Common myeloid progenitor, CD34-positive (primary cell): ENCODE data around the gene GCSAM.

Experiments used
- CTCF ChIA-PET: fragments of 350-600 bp; sonication (Branson Sonifier 250); formaldehyde crosslinking; loops from one replicate; lab custom pipeline; 2021; ENCODE audit warnings: antibody characterized with exemption; lab: Charles Lee
- POLR2A ChIA-PET: fragments of 350-600 bp; sonication (Branson Sonifier 250); formaldehyde crosslinking; loops from one replicate; lab custom pipeline; 2021; ENCODE audit warnings: antibody characterized with exemption; lab: Charles Lee
- DNase-seq, 3 donors: peaks; one replicate each; pipeline versions ENCODE4 v3.0.0 to v3.0.0-alpha.2; 2013
- H3K27ac ChIP-seq, 2 experiments: 1 replicate in 1 of 2; 2 replicates in 1 of 2; pipeline ENCODE4 v1.7.0; 2013; ENCODE audit warnings: inconsistent platforms in 2 of 2, low read length in 2 of 2, mild to moderate bottlenecking in 2 of 2, low read depth in 1 of 2, moderate library complexity in 1 of 2; ENCODE audit not compliant: severe bottlenecking in 2 of 2, insufficient read depth in 1 of 2, poor library complexity in 1 of 2
- H3K27me3 ChIP-seq, 5 experiments: replicated peaks in 2 of 5; 1 replicate in 3 of 5; 2 replicates in 2 of 5; pipeline versions ENCODE4 v1.6.1 to v1.7.0; 2013; ENCODE audit warnings: low read length in 4 of 5, mild to moderate bottlenecking in 2 of 5, moderate library complexity in 2 of 5, inconsistent platforms in 1 of 5; ENCODE audit not compliant: insufficient read depth in 5 of 5, control insufficient read depth in 4 of 5
- H3K36me3 ChIP-seq, 4 experiments: 1 replicate in 2 of 4; 2 replicates in 2 of 4; pipeline versions ENCODE4 v1.6.1 to v1.7.0; 2013; ENCODE audit warnings: low read length in 3 of 4, control low read depth in 1 of 4, mild to moderate bottlenecking in 1 of 4; ENCODE audit not compliant: control insufficient read depth in 4 of 4, insufficient read depth in 4 of 4
- H3K4me1 ChIP-seq, 4 experiments: 1 replicate in 3 of 4; 2 replicates in 1 of 4; pipeline versions ENCODE4 v1.6.1 to v1.7.1; 2013; ENCODE audit warnings: low read length in 3 of 4, mild to moderate bottlenecking in 3 of 4, control low read depth in 1 of 4, inconsistent platforms in 1 of 4, moderate library complexity in 1 of 4; ENCODE audit not compliant: control insufficient read depth in 4 of 4, insufficient read depth in 4 of 4; ENCODE audit errors: control extremely low read depth in 1 of 4
- H3K4me3 ChIP-seq, 7 experiments: 1 replicate in 4 of 7; 2 replicates in 3 of 7; pipeline versions ENCODE4 v1.5.1 to v1.7.0; 2013; ENCODE audit warnings: mild to moderate bottlenecking in 7 of 7, low read length in 6 of 7, moderate library complexity in 6 of 7, inconsistent platforms in 2 of 7, low read depth in 2 of 7, control low read depth in 1 of 7; ENCODE audit not compliant: insufficient read depth in 4 of 7, control insufficient read depth in 1 of 7; ENCODE audit errors: extremely low read depth in 1 of 7
- H3K9me3 ChIP-seq, 5 experiments: 1 replicate in 4 of 5; 2 replicates in 1 of 5; pipeline versions ENCODE4 v1.6.1 to v1.7.1; 2013; ENCODE audit warnings: low read length in 4 of 5, mild to moderate bottlenecking in 2 of 5, inconsistent platforms in 1 of 5, low read depth in 1 of 5, moderate library complexity in 1 of 5; ENCODE audit not compliant: control insufficient read depth in 4 of 5, insufficient read depth in 2 of 5; ENCODE audit errors: control extremely low read depth in 1 of 5
- WGBS: methylation state at CpG from one replicate; pipeline ENCODE4 v1.1.5; 2013; ENCODE audit not compliant: insufficient coverage; 5-methylcytosine and 5-hydroxymethylcytosine counted together

The GCSAM gene

DNA sequence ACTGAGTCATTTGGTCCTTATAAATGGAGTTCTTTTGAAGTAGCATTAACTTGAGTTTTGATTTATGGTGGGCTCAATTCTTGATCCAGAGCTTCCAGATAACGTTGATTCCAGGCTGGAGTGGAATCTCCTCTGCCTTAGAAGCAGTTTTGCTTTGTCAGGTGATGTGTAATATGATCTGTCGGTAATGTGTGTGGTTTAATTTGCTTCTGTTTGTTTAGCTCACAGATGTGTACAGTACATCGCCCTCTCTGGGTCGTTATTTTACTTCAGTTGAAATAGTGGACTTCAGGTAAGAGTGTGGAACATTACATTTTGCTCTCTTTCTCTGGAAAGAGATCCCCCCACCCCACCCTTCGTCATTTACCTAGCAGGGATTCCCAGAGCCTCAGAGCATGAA, 23.7 kb downstream of the GCSAM start:
- H3K4me1 ChIP-seq = peaks cover 0 to 2% (median 0%) of the 10 kb centered on the region in 4 experiments
- no peak overlapping the region for H3K4me3 ChIP-seq
- no peak overlapping the region for H3K27ac ChIP-seq
- ChIA-PET CTCF (interaction anchor here (0.8 to 3.6 kb wide), 5 partner anchors 19 to 422 kb away, joined by 3 to 26 read pairs (median 7); no protein-coding TSS in a partner anchor), POLR2A (no interaction called here)
- no peaks in the 10 kb centered on the region for H3K36me3 ChIP-seq
- no peaks in the 10 kb centered on the region for H3K9me3 ChIP-seq
- no peak for DNase-seq
- 86% methylated on average over 1 of the region's 5 CpGs for WGBS
- no peaks in the 10 kb centered on the region for H3K27me3 ChIP-seq

- ChIA-PET CTCF (interaction anchor here (1.2 to 1.6 kb wide), 2 partner anchors 10 to 12 kb away, joined by 4 to 5 read pairs; no protein-coding TSS in a partner anchor), POLR2A (no interaction called here)
- H3K36me3 ChIP-seq = no peaks in the 10 kb centered on the region
Observed at GRCh38 chr3:112104774-112105173, 28.3 kb downstream of the GCSAM start.

DNA sequence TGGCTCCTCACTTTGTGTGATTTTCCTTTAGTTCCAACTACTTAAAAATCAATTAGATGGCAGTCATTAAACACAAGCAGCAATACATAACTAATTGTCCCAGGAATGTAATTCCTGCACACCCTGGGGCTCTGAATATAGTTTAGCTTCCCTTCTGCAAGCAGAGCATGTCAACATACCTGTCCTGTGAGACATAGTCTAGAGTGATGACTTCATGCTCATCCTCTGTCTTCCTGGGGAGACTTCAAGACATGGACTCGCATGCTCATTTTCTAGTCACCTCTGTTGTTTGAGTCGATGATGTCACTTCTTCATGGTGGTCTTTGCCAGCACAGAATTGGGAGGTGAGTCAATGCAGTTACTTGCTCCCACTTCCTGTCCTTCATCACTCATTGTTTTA, 31.1 kb downstream of the GCSAM start:
- peaks cover 0 to 8% (median 0%) of the 10 kb centered on the region in 5 experiments for H3K27me3 ChIP-seq
- no peaks in the 10 kb centered on the region for H3K9me3 ChIP-seq
- peaks cover 0 to 6% (median 0%) of the 10 kb centered on the region in 4 experiments for H3K4me1 ChIP-seq
- no peak overlapping the region for H3K27ac ChIP-seq
- no peaks in the 10 kb centered on the region for H3K36me3 ChIP-seq
- ChIA-PET CTCF (interaction anchor here (1.2 kb wide), 1 partner anchor 10 kb away, joined by 4 read pairs; no protein-coding TSS in a partner anchor), POLR2A (interaction anchor here (0.6 kb wide), 1 partner anchor 220 kb away, joined by 3 read pairs; no protein-coding TSS in a partner anchor)
- no peak overlapping the region for H3K4me3 ChIP-seq
- DNase-seq = no peak
- 100% methylated on average over 2 of the region's 2 CpGs for WGBS

More at GRCh38 chr3:112104774-112105173, 28.3 kb downstream of the GCSAM start:
- no CpG with 5 or more reads among the region's 2 CpGs for WGBS
- no peaks in the 10 kb centered on the region for H3K4me1 ChIP-seq
- H3K27ac ChIP-seq = no peak overlapping the region
- peak in 1 of 3 donors; percentile 21 for DNase-seq
- no peak overlapping the region for H3K4me3 ChIP-seq
- H3K9me3 ChIP-seq = no peaks in the 10 kb centered on the region
- H3K27me3 ChIP-seq = no peaks in the 10 kb centered on the region

- peak; percentile 86 to 94 (median 93) for DNase-seq
- POLR2A ChIA-PET = no interaction called here
- Histone ChIP-seq H3K9me3 (no peaks in the 10 kb centered on the region), H3K4me1 (peaks cover 0 to 12% (median 6%) of the 10 kb centered on the region in 4 experiments), H3K27ac (no peak overlapping the region), H3K36me3 (no peaks in the 10 kb centered on the region), H3K4me3 (peak overlapping the region in 1 of 7 experiments; percentile 13), H3K27me3 (peaks cover 0 to 9% (median 0%) of the 10 kb centered on the region in 5 experiments)
- 91% methylated on average over 1 of the region's 4 CpGs for WGBS
- CTCF ChIA-PET = interaction anchor here (0.9 kb wide), 1 partner anchor 9 kb away, joined by 3 read pairs; no protein-coding TSS in a partner anchor
Observed at GRCh38 chr3:112097378-112097777, 35.7 kb downstream of the GCSAM start.

DNA sequence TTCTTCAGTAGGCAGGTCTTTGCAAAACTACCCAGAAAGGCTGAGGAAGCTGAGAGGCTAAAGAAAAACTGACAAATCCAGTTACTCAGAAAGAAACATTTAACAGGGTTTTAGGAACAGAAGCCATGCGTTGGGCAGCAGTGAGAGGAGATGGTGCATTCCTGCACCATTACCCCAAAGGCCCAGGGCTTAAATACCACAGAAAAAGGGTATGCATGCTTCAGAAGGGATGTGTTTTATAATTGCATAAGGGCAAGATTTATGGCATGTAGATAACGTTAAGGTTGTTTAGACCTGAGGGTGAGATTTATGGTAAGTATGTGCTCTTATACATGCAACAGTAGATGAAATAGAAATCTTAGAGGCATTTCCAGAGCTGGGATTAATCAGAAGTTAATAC, 36.9 kb downstream of the GCSAM start:
- CTCF ChIA-PET = no interaction called here

GRCh38 chr3:112095731-112096130, 37.3 kb downstream of the GCSAM start:
- 100% methylated on average over 1 of the region's 2 CpGs for WGBS
- CTCF ChIA-PET = no interaction called here

More for the DNA sequence above, 36.9 kb downstream of the GCSAM start:
- Histone ChIP-seq H3K4me3 (no peak overlapping the region), H3K9me3 (no peaks in the 10 kb centered on the region), H3K36me3 (no peaks in the 10 kb centered on the region), H3K27ac (no peak overlapping the region), H3K4me1 (peaks cover 0 to 15% (median 7%) of the 10 kb centered on the region in 4 experiments), H3K27me3 (peaks cover 0 to 9% (median 0%) of the 10 kb centered on the region in 5 experiments)
- no peak for DNase-seq
- POLR2A ChIA-PET = no interaction called here
- 85% methylated on average over 2 of the region's 2 CpGs for WGBS

GRCh38 chr3:112093180-112093522, 39.9 kb downstream of the GCSAM start:
- DNase-seq = no peak

More at GRCh38 chr3:112095731-112096130, 37.3 kb downstream of the GCSAM start:
- no peak overlapping the region for H3K27ac ChIP-seq
- peaks cover 0 to 11% (median 0%) of the 10 kb centered on the region in 5 experiments for H3K27me3 ChIP-seq
- POLR2A ChIA-PET = no interaction called here
- H3K4me1 ChIP-seq = peaks cover 0 to 18% (median 10%) of the 10 kb centered on the region in 4 experiments
- no peak for DNase-seq
- no peaks in the 10 kb centered on the region for H3K36me3 ChIP-seq
- no peak overlapping the region for H3K4me3 ChIP-seq
- H3K9me3 ChIP-seq = no peaks in the 10 kb centered on the region

More at GRCh38 chr3:112093180-112093522, 39.9 kb downstream of the GCSAM start:
- Histone ChIP-seq H3K27ac (no peak overlapping the region), H3K9me3 (no peaks in the 10 kb centered on the region), H3K4me1 (peaks cover 0 to 22% (median 16%) of the 10 kb centered on the region in 4 experiments), H3K36me3 (no peaks in the 10 kb centered on the region), H3K4me3 (no peak overlapping the region), H3K27me3 (peaks cover 0 to 12% (median 4%) of the 10 kb centered on the region in 5 experiments)
- POLR2A ChIA-PET = no interaction called here
- CTCF ChIA-PET = interaction anchor here (1.0 kb wide), 1 partner anchor 18 kb away, joined by 4 read pairs; no protein-coding TSS in a partner anchor
